HG02623 (cell line): Measurements from ENCODE around the gene DOCK10.

ENCODE experiments used
- ATAC-seq: cut with Tn5 transposase; IDR thresholded peaks from one replicate; pipeline ENCODE4 v1.9.1; 2021; ENCODE audit warnings: moderate library complexity; ENCODE audit not compliant: unreplicated experiment

Gene DOCK10

GRCh38 chr2:224982910-224983711 lies 59.2 kb downstream of the DOCK10 start:
- peak; percentile 42 for ATAC-seq

- ATAC-seq: no peak
These were observed 60.0 kb downstream of the DOCK10 start for GRCh38 chr2:224982226-224982625.

GRCh38 chr2:224976629-224977525 lies 65.4 kb downstream of the DOCK10 start:
- no peak for ATAC-seq

- ATAC-seq: no peak
These were observed 66.5 kb downstream of the DOCK10 start for GRCh38 chr2:224975761-224976160.

- peak; percentile 38 for ATAC-seq
These were observed 68.9 kb downstream of the DOCK10 start for GRCh38 chr2:224973112-224974016.

GRCh38 chr2:224971214-224971613 lies 71.1 kb downstream of the DOCK10 start:
- no peak for ATAC-seq

GRCh38 chr2:224970311-224970710 lies 72.0 kb downstream of the DOCK10 start:
- no peak for ATAC-seq

- no peak for ATAC-seq
These were observed 72.5 kb downstream of the DOCK10 start for GRCh38 chr2:224969633-224970260.

GRCh38 chr2:224969095-224969494 lies 73.2 kb downstream of the DOCK10 start:
- no peak for ATAC-seq

GRCh38 chr2:224968051-224968450 lies 74.2 kb downstream of the DOCK10 start:
- no peak for ATAC-seq

- ATAC-seq: no peak
These were observed 75.7 kb downstream of the DOCK10 start for GRCh38 chr2:224966613-224967012.

- ATAC-seq: no peak
These were observed 82.7 kb downstream of the DOCK10 start for GRCh38 chr2:224959556-224959955.

GRCh38 chr2:224958873-224959272 lies 83.4 kb downstream of the DOCK10 start:
- no peak for ATAC-seq

GRCh38 chr2:224958462-224958857 lies 83.8 kb downstream of the DOCK10 start:
- no peak for ATAC-seq

- ATAC-seq: peak; percentile 87
These were observed 84.5 kb downstream of the DOCK10 start for GRCh38 chr2:224957540-224958461.

GRCh38 chr2:224956706-224957105 lies 85.6 kb downstream of the DOCK10 start:
- ATAC-seq: no peak

- no peak for ATAC-seq
These were observed 87.3 kb downstream of the DOCK10 start for GRCh38 chr2:224954980-224955379.

- peak; percentile 59 for ATAC-seq
These were observed 89.2 kb downstream of the DOCK10 start for GRCh38 chr2:224952936-224953657.
